Endothelial cell of umbilical vein (primary cell): Measurements from ENCODE around the gene RBP4. TPM values are rescaled to one million over a fixed set of nuclear protein-coding genes. Genes with fewer than 3 reads are reported as not detected.

Experiments used
- BruUV-seq: library from RNA; stranded (reverse); fragments of 400-500 nt; replicated peaks from 2 replicates; lab custom pipeline; 2021; lab: Mats Ljungman, UMichigan
- CTCF ChIA-PET: fragments of 300-600, 350-600 bp; sonication (Branson Sonifier 250); formaldehyde crosslinking; loops from one replicate; lab custom pipeline; 2021; ENCODE audit warnings: antibody characterized with exemption, inconsistent platforms; lab: Charles Lee
- POLR2A ChIA-PET: fragments of 300-600, 350-600 bp; sonication (Branson Sonifier 250); formaldehyde crosslinking; loops from one replicate; lab custom pipeline; 2021; ENCODE audit warnings: antibody characterized with exemption, inconsistent platforms; lab: Charles Lee
- DNase-seq: peaks from one replicate; pipeline ENCODE4 v3.0.0-alpha.2; 2011; ENCODE audit warnings: low read depth, low spot score
- FAIRE-seq: peaks from 2 replicates; lab custom pipeline; 2011; peaks lifted over from hg19 to GRCh38; lab: Jason Lieb, UNC
- H2AFZ ChIP-seq: 2 replicates; pipeline ENCODE4 v1.6.0; 2012; ENCODE audit warnings: low read depth, low read length, control low read depth, inconsistent platforms
- H3K27ac ChIP-seq: 2 replicates; pipeline ENCODE4 v1.5.1; 2011; ENCODE audit warnings: low read depth, mild to moderate bottlenecking, control low read depth, low read length, moderate library complexity; ENCODE audit not compliant: insufficient read depth
- H3K27me3 ChIP-seq, 2 experiments: 2 replicates each; pipeline versions ENCODE4 v1.6.0 to v1.6.1; 2011; ENCODE audit warnings: low read length in 2 of 2, mixed read lengths in 1 of 2; ENCODE audit not compliant: control insufficient read depth in 2 of 2, insufficient read depth in 2 of 2
- H3K36me3 ChIP-seq, 2 experiments: 2 replicates in 1 of 2; 3 replicates in 1 of 2; pipeline ENCODE4 v1.5.1; 2011; ENCODE audit warnings: low read length in 2 of 2, mild to moderate bottlenecking in 1 of 2, moderate library complexity in 1 of 2; ENCODE audit not compliant: control insufficient read depth in 2 of 2, insufficient read depth in 2 of 2; ENCODE audit errors: extremely low read depth in 1 of 2
- H3K4me1 ChIP-seq: 3 replicates; pipeline ENCODE4 v1.5.1; 2011; ENCODE audit warnings: mild to moderate bottlenecking, low read length; ENCODE audit not compliant: control insufficient read depth, insufficient read depth; ENCODE audit errors: extremely low read depth
- H3K4me2 ChIP-seq: 2 replicates; pipeline ENCODE4 v1.6.1; 2011; ENCODE audit warnings: low read length, control low read depth, mixed read lengths; ENCODE audit not compliant: insufficient read depth
- H3K4me3 ChIP-seq, 3 experiments: fragments of 200-600 bp in 1 of 3; sonication (generic), shearing (Covaris generic) in 1 of 3; replicated peaks in 1 of 3; 2 replicates each; pipeline ENCODE4 v1.5.1; 2011 to 2016; ENCODE audit warnings: control low read depth in 3 of 3, low read length in 3 of 3, mild to moderate bottlenecking in 2 of 3, inconsistent platforms in 1 of 3, low read depth in 1 of 3, moderate library complexity in 1 of 3; ENCODE audit not compliant: insufficient read depth in 1 of 3
- H3K79me2 ChIP-seq: 2 replicates; pipeline ENCODE4 v1.6.0; 2012; ENCODE audit warnings: low read length, inconsistent platforms; ENCODE audit not compliant: control insufficient read depth, insufficient read depth
- H3K9ac ChIP-seq: replicated peaks from 2 replicates; pipeline ENCODE3; 2011; ENCODE audit warnings: low read length, control low read depth; ENCODE audit not compliant: insufficient read depth; ENCODE audit errors: extremely low read depth
- H3K9me1 ChIP-seq: replicated peaks from 3 replicates; pipeline ENCODE4 v1.6.0; 2011; ENCODE audit warnings: mild to moderate bottlenecking, low read length; ENCODE audit not compliant: control insufficient read depth, insufficient read depth; ENCODE audit errors: extremely low read depth
- H3K9me3 ChIP-seq: replicated peaks from 2 replicates; pipeline ENCODE4 v1.5.1; 2012; ENCODE audit warnings: low read length, inconsistent platforms; ENCODE audit not compliant: control insufficient read depth, insufficient read depth
- H4K20me1 ChIP-seq: replicated peaks from 2 replicates; pipeline ENCODE3; 2011; ENCODE audit warnings: mild to moderate bottlenecking, low read length; ENCODE audit not compliant: control insufficient read depth, insufficient read depth; ENCODE audit errors: extremely low read depth
- EZH2 ChIP-seq: IDR thresholded peaks from 2 replicates; pipeline ENCODE4 v1.6.1; 2012; ENCODE audit warnings: borderline replicate concordance, low read depth, mild to moderate bottlenecking, moderate library complexity, low read length, inconsistent platforms; ENCODE audit not compliant: severe bottlenecking
- FOS ChIP-seq: IDR thresholded peaks from 2 replicates; pipeline ENCODE4 v1.6.1; 2011; ENCODE audit warnings: mild to moderate bottlenecking, low read length, moderate library complexity, borderline replicate concordance; ENCODE audit not compliant: insufficient read depth
- GATA2 ChIP-seq: IDR thresholded peaks from 2 replicates; pipeline ENCODE4 v1.7.0; 2011; ENCODE audit warnings: low read depth, mild to moderate bottlenecking, moderate library complexity, mixed read lengths, low read length; ENCODE audit not compliant: insufficient read length, insufficient read depth
- JUN ChIP-seq: IDR thresholded peaks from 2 replicates; pipeline ENCODE4 v1.6.1; 2011; ENCODE audit warnings: borderline replicate concordance, low read depth; ENCODE audit not compliant: insufficient read length, insufficient read depth
- MYC ChIP-seq: IDR thresholded peaks from one replicate; pipeline ENCODE4 v1.6.1; 2011; ENCODE audit warnings: mild to moderate bottlenecking, low read depth, low read length
- POLR2A ChIP-seq: IDR thresholded peaks from 2 replicates; pipeline ENCODE4 v1.6.1; 2012; ENCODE audit warnings: low read depth, mild to moderate bottlenecking, control low read depth, low read length
- POLR2AphosphoS5 ChIP-seq: IDR thresholded peaks from 2 replicates; pipeline ENCODE4 v1.6.1; 2012; ENCODE audit warnings: low read depth, mild to moderate bottlenecking, control low read depth, low read length, moderate library complexity; ENCODE audit not compliant: insufficient read depth
- dilution Hi-C: fragments of 300-500 bp; cut with MboI; formaldehyde crosslinking; loops from one replicate; pipeline ENCODE4 v1.15.0; 2019; ENCODE audit warnings: low sequenced_read_pairs; ENCODE audit not compliant: extremely low pct_ligation_motif_present
- intact Hi-C: fragments of 100-400 bp; cut with micrococcal nuclease; formaldehyde crosslinking; loops from one replicate; pipeline ENCODE4 v1.10.0; 2022
- polyA plus RNA-seq, 4 experiments: library from polyadenylated mRNA; depleted of rRNA in 3 of 4; stranded (reverse) in 3 of 4; unstranded in 1 of 4; fragments of >200 nt; gene quantifications; 2 replicates each; pipeline versions ENCODE4 v1.2.1 to v1.2.3, GENCODE V29; 2011 to 2012; ENCODE audit warnings: missing spikeins in 1 of 4
- total RNA-seq: library from RNA; stranded (reverse); gene quantifications from 2 replicates; pipeline ENCODE4 v1.2.3, GENCODE V29; 2021
- TF ChIP-seq, protein P1 (sequence below): IDR thresholded peaks from 2 replicates; pipeline ENCODE4 v1.6.1; 2011; ENCODE audit not compliant: insufficient read depth, insufficient read length
- TF ChIP-seq, protein P2 (sequence below), 2 donors: IDR thresholded peaks; 1 replicate in 1 of 2; 2 replicates in 1 of 2; pipeline ENCODE4 v1.5.1; 2011; ENCODE audit warnings: low read length in 2 of 2, mild to moderate bottlenecking in 2 of 2, moderate library complexity in 2 of 2, control low read depth in 1 of 2, inconsistent platforms in 1 of 2, low read depth in 1 of 2; ENCODE audit not compliant: insufficient read depth in 1 of 2; ENCODE audit errors: extremely low read depth in 1 of 2

The RBP4 gene
- total and polyA plus RNA-seq, 2 donors (not counting 3 experiments of a cell fraction or from before 2014, with no cell fraction given), result not detected

DNA sequence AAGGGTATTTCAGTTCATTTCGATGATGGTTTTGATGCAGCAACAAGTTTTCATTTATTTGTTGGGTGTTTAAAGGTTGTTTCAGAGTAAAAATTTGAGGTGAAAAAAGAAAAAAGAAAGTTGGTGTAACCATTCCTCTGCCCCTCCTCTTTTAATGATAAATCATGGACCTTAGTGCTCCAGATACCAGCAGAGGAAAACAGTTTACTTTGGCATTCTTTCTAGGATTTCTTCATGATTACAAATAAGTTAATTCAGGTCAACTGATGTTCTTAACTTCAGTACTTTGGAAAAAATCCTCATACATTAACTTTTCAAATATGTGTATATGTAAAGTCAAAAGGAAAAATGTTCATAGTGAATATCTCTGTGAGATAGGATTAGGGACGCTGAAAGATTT is 2.0 kb upstream of the RBP4 start:
- Histone ChIP-seq H3K27me3 (peaks cover 27 to 49% of the 10 kb centered on the region in 2 experiments), H3K4me3 (no peak overlapping the region), H2AFZ (no peak overlapping the region), H4K20me1 (no peaks in the 10 kb centered on the region), H3K27ac (no peak overlapping the region), H3K4me2 (no peak overlapping the region), H3K9me3 (no peaks in the 10 kb centered on the region), H3K36me3 (no peaks in the 10 kb centered on the region), H3K4me1 (no peaks in the 10 kb centered on the region), H3K9ac (no peak overlapping the region), H3K9me1 (no peaks in the 10 kb centered on the region), H3K79me2 (no peaks in the 10 kb centered on the region)
- intact Hi-C loops, result no loop called here
- FAIRE-seq (peak; percentile 52), DNase-seq (no peak)
- dilution Hi-C loops, result no loop called here
- TF ChIP-seq, protein P1, sequence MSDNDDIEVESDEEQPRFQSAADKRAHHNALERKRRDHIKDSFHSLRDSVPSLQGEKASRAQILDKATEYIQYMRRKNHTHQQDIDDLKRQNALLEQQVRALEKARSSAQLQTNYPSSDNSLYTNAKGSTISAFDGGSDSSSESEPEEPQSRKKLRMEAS, result no peak
- no TSS peak for BruUV-seq
- ChIA-PET POLR2A (no interaction called here), CTCF (no interaction called here)

DNA sequence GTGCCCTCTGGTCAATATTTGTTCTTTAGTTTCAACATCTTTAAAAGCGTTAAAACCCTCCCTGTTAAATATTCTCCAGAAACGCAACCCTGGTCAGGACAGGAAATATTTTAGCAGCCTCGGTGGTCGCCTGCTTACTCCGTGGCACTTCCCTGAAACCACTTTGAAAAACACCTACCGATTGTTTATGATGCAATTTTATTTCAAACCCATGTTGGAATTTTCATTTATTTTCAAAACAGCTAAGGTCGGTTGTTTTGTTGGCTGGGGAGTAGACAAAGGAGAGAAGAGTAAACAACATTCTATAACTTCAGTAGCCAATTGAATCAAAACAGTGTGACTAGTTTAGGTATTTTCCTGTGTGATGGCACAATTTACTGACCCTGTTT is 733 bp upstream of the RBP4 start:
- POLR2A ChIA-PET, result no interaction called here
- CTCF ChIA-PET, result no interaction called here
- no peak overlapping the region for H3K4me2 ChIP-seq
- H3K79me2 ChIP-seq, result no peaks in the 10 kb centered on the region
- dilution Hi-C loops (no loop called here), intact Hi-C loops (no loop called here)
- no peak overlapping the region for H2AFZ ChIP-seq
- no peak overlapping the region for H3K27ac ChIP-seq
- H3K27me3 ChIP-seq, result peaks cover 28 to 52% of the 10 kb centered on the region in 2 experiments
- no peaks in the 10 kb centered on the region for H3K9me3 ChIP-seq
- H3K4me3 ChIP-seq, result no peak overlapping the region
- H3K9ac ChIP-seq, result no peak overlapping the region
- H4K20me1 ChIP-seq, result no peaks in the 10 kb centered on the region
- TF ChIP-seq POLR2AphosphoS5, result no peak
- no peak for TF ChIP-seq FOS
- TF ChIP-seq, protein P2, sequence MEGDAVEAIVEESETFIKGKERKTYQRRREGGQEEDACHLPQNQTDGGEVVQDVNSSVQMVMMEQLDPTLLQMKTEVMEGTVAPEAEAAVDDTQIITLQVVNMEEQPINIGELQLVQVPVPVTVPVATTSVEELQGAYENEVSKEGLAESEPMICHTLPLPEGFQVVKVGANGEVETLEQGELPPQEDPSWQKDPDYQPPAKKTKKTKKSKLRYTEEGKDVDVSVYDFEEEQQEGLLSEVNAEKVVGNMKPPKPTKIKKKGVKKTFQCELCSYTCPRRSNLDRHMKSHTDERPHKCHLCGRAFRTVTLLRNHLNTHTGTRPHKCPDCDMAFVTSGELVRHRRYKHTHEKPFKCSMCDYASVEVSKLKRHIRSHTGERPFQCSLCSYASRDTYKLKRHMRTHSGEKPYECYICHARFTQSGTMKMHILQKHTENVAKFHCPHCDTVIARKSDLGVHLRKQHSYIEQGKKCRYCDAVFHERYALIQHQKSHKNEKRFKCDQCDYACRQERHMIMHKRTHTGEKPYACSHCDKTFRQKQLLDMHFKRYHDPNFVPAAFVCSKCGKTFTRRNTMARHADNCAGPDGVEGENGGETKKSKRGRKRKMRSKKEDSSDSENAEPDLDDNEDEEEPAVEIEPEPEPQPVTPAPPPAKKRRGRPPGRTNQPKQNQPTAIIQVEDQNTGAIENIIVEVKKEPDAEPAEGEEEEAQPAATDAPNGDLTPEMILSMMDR (IDR thresholded peaks at IDR 0.05; ENCODE audit: extremely low read depth in 1 of 2, insufficient read depth in 1 of 2, low read depth in 1 of 2, low read length in 2 of 2), result no peak
- TF ChIP-seq JUN, result no peak
- TF ChIP-seq POLR2A, result no peak
- no peak for TF ChIP-seq EZH2
- no peak for TF ChIP-seq GATA2
- TF ChIP-seq, protein P1, result no peak
- no peak for TF ChIP-seq MYC
- H3K36me3 ChIP-seq, result no peaks in the 10 kb centered on the region
- DNase-seq, result no peak
- H3K9me1 ChIP-seq, result no peaks in the 10 kb centered on the region
- FAIRE-seq, result no peak
- H3K4me1 ChIP-seq, result no peaks in the 10 kb centered on the region
- no TSS peak for BruUV-seq
